ENCODE results near the gene SULT4A1.

The SULT4A1 gene

DNA sequence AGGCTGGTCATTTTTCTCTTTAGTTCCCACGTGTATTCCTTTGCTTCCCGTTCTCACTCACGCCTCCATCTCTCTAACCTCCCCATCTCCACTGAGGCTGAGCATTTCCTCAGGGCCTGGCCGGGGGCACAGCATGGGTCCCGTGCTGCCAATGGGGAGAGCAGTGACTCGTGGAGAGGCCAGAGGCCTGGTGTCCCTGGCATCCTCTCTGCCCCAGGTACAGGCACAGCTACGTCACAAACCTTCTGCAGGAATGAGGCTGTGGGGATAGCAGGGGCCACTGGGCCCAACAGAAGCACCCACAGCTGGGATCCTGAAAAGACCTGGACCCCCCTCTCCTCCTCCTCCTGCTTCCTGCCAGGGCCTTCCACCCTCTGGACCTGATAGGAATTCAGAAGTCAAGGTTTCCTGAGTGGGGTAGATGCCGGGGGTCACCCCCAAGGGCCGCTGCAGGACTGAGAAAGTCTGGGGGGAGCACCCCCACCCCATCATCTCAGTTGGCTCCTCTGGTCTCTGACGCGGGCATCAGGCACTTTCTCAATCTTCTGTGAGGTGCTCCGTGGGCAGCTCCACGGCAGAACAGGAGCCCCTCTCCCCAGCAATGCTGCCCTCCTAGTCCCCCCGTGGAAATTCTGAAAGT is 17.7 kb upstream of the SULT4A1 start:
- Histone ChIP-seq H3K4me3 (ENCODE audit: low read length) (no peak overlapping the region), H3K4me2 (ENCODE audit: low read depth, low read length) (no peak overlapping the region), H3K9ac (ENCODE audit: low read length) (no peak overlapping the region), H3K9me3 (replicated peaks; ENCODE audit: insufficient read depth, low read length) (no peaks in the 10 kb centered on the region), H3K9me2 (replicated peaks; ENCODE audit: insufficient read depth, low read length) (no peaks in the 10 kb centered on the region), H4K20me1 (ENCODE audit: insufficient read depth, low read length) (no peaks in the 10 kb centered on the region), H3K36me3 (replicated peaks; ENCODE audit: insufficient read depth, low read length) (no peaks in the 10 kb centered on the region), H3K79me2 (ENCODE audit: low read length) (no peaks in the 10 kb centered on the region), H3K4me1 (ENCODE audit: low read length) (peaks cover 7% of the 10 kb centered on the region; the same call in 1 of the 2 replicates), H2AFZ (ENCODE audit: low read length) (no peak overlapping the region), H3K27me3 (replicated peaks; ENCODE audit: insufficient read depth, low read length) (peaks cover 70% of the 10 kb centered on the region), H3F3A (ENCODE audit: insufficient read depth, low read length) (no peaks in the 10 kb centered on the region; the same call in 1 of the 2 replicates), H3K27ac (ENCODE audit: low read length) (no peak overlapping the region)
- DNase-seq, result no peak
- TF ChIP-seq EZH2phosphoT487 (IDR thresholded peaks at IDR 0.05; ENCODE audit: low read length) (no peak), EZH2 (optimal IDR thresholded peaks at IDR 0.05; ENCODE audit: low read depth, low read length) (no peak), CTCF (IDR thresholded peaks at IDR 0.05; ENCODE audit: low read length) (no peak)

DNA sequence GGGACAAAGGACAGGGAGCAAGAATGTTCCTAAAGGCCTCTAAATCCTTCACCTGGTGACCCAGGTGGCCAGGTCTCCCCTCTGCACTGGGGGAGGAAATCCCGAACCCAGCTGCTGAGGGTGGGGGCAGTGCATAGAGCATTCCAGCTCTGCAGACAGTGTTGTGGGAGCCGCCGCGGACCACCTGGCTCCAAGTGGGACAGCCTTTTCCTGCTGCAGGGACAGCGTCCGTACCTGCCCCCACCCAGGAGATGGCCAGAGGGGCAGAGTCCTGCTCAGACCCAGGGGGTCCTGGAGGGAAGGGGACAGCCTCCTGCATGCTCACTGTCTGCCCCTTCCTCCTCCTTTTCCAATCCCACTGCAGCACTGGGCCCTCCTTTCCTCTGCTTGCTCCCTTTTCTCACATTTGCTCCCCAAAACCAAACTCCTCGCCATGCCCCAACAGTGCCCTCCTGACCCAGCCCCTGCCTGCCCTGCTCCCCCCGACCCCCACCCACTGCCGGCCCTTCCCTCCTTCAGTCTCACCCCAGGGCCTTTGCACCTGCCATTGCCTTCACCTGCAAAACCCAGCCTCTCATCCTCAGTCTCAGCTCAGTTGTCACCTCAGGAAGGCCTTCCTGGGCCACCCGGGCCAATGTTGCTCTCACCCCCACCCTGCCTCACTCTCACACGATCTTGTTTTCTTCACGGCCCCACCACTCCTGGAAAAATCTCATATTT is 16.7 kb upstream of the SULT4A1 start:
- Histone ChIP-seq H3F3A (ENCODE audit: insufficient read depth, low read length) (no peaks in the 10 kb centered on the region; the same call in 1 of the 2 replicates), H3K4me2 (ENCODE audit: low read depth, low read length) (no peak overlapping the region), H3K27ac (ENCODE audit: low read length) (no peak overlapping the region), H2AFZ (ENCODE audit: low read length) (no peak overlapping the region), H3K9ac (ENCODE audit: low read length) (no peak overlapping the region), H3K36me3 (replicated peaks; ENCODE audit: insufficient read depth, low read length) (no peaks in the 10 kb centered on the region), H3K4me1 (ENCODE audit: low read length) (no peaks in the 10 kb centered on the region), H3K9me2 (replicated peaks; ENCODE audit: insufficient read depth, low read length) (no peaks in the 10 kb centered on the region), H3K4me3 (ENCODE audit: low read length) (no peak overlapping the region), H4K20me1 (ENCODE audit: insufficient read depth, low read length) (no peaks in the 10 kb centered on the region), H3K79me2 (ENCODE audit: low read length) (no peaks in the 10 kb centered on the region), H3K27me3 (replicated peaks; ENCODE audit: insufficient read depth, low read length) (peaks cover 77% of the 10 kb centered on the region), H3K9me3 (replicated peaks; ENCODE audit: insufficient read depth, low read length) (no peaks in the 10 kb centered on the region)
- no peak for TF ChIP-seq CTCF (IDR thresholded peaks at IDR 0.05; ENCODE audit: low read length)
- TF ChIP-seq EZH2 (optimal IDR thresholded peaks at IDR 0.05; ENCODE audit: low read depth, low read length), result no peak
- no peak for TF ChIP-seq EZH2phosphoT487 (IDR thresholded peaks at IDR 0.05; ENCODE audit: low read length)
- no peak for DNase-seq

DNA sequence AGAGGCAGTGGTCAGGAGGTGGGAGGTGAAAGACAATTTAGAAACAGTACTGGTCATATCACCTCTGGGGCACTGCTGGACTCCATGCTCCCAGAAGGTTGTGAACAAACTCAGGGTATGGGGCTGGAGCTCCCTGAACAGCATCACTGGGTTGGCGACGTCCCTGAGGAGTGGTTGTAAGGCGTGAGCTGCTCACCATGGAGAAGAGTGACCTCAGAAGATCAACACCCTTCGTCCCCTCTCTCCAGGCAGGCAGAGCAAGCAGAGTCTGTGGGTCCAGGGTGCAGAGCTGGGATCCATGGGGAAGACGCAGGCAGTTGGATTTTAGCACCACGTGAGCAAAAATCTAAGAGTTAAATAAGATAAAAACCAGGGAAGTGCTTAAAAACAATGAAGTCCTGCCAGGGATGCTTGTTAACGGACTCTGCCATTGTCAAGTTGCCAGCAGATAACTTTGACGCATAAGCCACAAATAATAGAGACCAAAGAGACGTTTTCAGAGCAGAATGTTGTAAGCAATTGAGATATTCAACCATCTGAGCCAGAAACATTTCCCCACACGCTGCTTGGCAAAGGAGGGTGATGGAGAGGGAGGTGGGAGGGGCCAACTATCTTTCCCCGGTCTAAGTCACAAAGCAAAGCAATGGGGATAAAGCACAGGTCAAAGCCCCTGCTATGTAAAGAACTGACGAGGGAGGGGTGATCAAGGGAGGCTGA is 15.9 kb upstream of the SULT4A1 start:
- H3K4me3 ChIP-seq (ENCODE audit: low read length), result no peak overlapping the region
- DNase-seq, result no peak
- H2AFZ ChIP-seq (ENCODE audit: low read length), result no peak overlapping the region
- peaks cover 85% of the 10 kb centered on the region for H3K27me3 ChIP-seq (replicated peaks; ENCODE audit: insufficient read depth, low read length)
- H4K20me1 ChIP-seq (ENCODE audit: insufficient read depth, low read length), result no peaks in the 10 kb centered on the region
- no peak overlapping the region for H3K4me2 ChIP-seq (ENCODE audit: low read depth, low read length)
- H3F3A ChIP-seq (ENCODE audit: insufficient read depth, low read length), result no peaks in the 10 kb centered on the region; the same call in 1 of the 2 replicates
- no peaks in the 10 kb centered on the region for H3K9me2 ChIP-seq (replicated peaks; ENCODE audit: insufficient read depth, low read length)
- H3K4me1 ChIP-seq (ENCODE audit: low read length), result no peaks in the 10 kb centered on the region
- H3K79me2 ChIP-seq (ENCODE audit: low read length), result no peaks in the 10 kb centered on the region
- TF ChIP-seq EZH2 (optimal IDR thresholded peaks at IDR 0.05; ENCODE audit: low read depth, low read length), result no peak
- no peak for TF ChIP-seq EZH2phosphoT487 (IDR thresholded peaks at IDR 0.05; ENCODE audit: low read length)
- TF ChIP-seq CTCF (IDR thresholded peaks at IDR 0.05; ENCODE audit: low read length), result no peak
- no peaks in the 10 kb centered on the region for H3K36me3 ChIP-seq (replicated peaks; ENCODE audit: insufficient read depth, low read length)
- no peak overlapping the region for H3K9ac ChIP-seq (ENCODE audit: low read length)
- no peaks in the 10 kb centered on the region for H3K9me3 ChIP-seq (replicated peaks; ENCODE audit: insufficient read depth, low read length)
- H3K27ac ChIP-seq (ENCODE audit: low read length), result no peak overlapping the region
